NCI-H226 (cell line): ENCODE measurements around the gene ARHGEF10L.

Experiments
- DNase-seq: peaks from one replicate; pipeline ENCODE4 v3.0.0-alpha.2; 2015

Gene ARHGEF10L

DNA sequence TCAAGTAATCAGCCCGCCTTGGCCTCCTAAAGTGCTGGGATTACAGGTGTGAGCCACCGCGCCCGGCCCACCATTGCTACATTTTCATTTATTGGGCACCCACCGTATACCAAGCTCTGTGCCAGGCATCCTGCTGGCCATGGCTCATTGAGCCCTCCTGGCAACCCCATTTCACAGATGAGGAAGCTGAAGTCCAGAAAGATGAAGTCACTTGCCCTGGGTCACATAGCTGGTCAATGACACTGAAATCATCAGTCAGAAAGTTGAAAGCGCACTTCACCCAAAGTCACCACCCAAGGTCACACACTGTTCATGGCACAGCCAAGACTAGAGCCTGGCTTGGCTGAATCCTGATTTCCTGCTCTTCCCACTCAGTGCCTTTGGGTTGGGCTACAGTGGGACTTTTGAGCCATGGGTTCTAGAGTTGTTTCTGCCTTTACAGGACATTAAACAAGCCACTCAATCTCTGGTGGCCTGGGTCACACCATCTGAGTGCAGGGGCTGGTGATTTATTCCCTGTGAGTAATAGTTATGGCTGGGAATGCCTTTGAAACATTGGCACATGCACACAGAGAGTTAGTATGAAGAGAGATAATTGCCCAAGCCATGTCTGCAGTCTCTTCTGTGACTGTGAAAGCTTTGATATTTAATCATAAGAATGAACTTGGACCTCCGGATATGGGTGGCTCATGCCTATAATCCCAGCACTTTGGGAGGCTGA is 16.0 kb upstream of the ARHGEF10L start:
- no peak for DNase-seq

DNA sequence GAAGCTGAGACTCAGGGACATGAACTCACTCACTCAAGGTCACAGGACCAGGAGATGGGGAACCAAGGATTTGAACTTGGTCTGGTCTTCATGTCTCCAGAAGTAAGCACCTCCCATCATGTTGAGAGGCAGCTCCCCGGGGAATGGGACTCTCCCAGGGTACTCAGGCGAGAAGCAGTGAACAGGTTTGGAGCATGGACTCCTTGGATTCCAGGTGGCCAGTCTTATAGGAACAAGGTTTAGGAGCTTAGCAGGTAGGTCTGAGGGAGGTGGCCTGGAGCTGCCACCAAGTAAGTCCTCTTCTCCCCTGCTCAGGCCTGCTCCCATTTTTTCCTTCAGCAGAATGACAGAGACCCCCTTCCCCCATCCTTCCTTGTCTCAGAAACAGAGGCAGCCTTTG is 14.9 kb upstream of the ARHGEF10L start:
- DNase-seq, result no peak

DNA sequence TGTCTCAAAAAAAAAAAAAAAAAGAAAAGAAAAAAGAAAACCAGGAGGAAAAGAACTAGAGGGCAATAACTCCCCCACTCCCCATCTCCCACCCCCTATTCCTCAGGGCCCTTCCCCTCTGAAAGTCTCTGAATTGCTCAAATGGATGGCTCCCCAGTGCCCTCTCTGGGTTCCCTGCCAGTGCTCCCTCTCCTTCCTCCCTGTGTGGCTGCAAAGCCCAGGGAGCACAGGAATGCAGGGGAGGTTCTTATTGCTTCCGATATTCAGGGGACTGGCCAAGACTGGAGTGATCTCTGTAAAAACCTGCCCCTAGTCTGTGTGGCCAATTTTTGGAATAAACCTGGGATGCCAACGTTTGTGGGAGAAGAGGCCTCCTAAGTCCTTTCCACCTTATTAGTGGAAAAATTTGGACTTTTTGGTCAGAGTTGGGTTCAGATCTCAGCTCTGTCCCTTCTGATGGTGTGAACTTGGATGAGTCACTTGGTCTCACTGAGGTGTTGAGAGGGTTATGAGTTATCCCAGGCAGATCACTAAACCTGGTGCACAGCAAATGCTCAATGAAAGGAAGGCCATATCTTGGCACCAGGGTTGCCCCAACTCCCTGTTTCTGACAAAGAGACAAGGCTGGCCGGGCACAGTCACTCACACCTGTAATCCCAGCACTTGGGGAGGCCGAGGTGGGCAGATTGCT is 13.4 kb upstream of the ARHGEF10L start:
- peak; percentile 26 for DNase-seq

- peak; percentile 65 for DNase-seq
These were observed 12.2 kb upstream of the ARHGEF10L start for GRCh38 chr1:17527036-17527914.

GRCh38 chr1:17529381-17529780 is 10.1 kb upstream of the ARHGEF10L start:
- DNase-seq, result no peak

- DNase-seq, result no peak
These were observed 8.2 kb upstream of the ARHGEF10L start for GRCh38 chr1:17531343-17531681.

GRCh38 chr1:17531682-17532487 is 7.6 kb upstream of the ARHGEF10L start:
- DNase-seq, result no peak

- no peak for DNase-seq
These were observed 6.3 kb upstream of the ARHGEF10L start for GRCh38 chr1:17533201-17533600.

- no peak for DNase-seq
These were observed 4.1 kb upstream of the ARHGEF10L start for GRCh38 chr1:17535300-17535936.

GRCh38 chr1:17538010-17538409 is 1.5 kb upstream of the ARHGEF10L start:
- DNase-seq, result no peak

DNA sequence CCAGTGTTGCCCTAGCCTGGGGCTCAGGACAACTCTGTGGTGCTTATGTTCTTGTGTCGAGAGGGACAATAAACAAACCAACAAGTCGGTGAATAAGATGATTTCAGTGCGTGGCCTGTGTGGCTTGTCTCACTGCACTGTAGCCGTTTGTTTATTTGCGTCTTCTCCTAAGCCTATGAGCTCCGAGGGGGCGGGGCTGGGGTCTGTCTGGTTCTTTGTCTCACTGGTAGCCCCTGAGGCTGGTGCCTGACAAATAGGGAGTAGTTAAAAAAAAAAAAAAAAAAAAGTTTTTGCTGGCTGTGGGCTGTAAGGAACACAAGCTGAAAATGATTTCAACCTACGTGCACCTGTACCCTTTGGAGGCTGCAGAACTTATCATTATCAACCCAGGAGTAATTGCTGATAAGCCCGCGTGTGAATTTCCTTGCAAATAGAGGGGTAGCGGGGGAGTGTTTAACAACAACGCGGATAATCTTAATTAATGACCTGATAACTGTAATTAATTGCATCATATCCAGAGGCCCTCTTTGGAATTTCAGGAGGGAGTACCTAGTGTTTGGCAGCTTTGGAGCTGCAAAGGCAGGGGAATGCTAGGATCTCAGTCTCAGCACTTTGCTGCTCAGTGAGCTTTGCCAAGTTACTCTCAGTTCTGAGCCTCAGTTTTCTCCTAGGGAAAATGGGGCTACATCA is 925 bp upstream of the ARHGEF10L start:
- no peak for DNase-seq

- DNase-seq, result no peak
These were observed 401 bp upstream of the ARHGEF10L start for GRCh38 chr1:17539118-17539476.

GRCh38 chr1:17540255-17541001 is 930 bp downstream of the ARHGEF10L start:
- peak; percentile 43 for DNase-seq

DNA sequence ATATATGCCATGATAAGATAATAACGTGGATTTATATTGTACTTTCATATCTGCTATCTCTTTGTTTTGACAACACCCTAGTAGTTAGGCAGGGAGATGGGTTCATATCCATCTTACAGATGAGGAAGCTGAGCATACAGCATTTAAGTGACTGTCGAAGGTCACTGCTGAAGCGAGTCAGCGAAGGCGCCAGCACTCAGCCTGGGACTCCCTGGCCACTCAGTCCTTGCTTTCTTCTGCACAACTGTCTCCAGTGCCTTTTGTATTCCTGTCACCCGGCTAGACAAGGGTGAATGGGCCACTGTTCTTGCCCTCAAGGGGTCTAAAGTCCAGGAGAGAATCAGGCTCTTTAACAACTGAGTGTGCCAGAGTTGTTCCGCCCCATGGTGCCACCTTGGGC is 3.1 kb downstream of the ARHGEF10L start:
- no peak for DNase-seq

DNA sequence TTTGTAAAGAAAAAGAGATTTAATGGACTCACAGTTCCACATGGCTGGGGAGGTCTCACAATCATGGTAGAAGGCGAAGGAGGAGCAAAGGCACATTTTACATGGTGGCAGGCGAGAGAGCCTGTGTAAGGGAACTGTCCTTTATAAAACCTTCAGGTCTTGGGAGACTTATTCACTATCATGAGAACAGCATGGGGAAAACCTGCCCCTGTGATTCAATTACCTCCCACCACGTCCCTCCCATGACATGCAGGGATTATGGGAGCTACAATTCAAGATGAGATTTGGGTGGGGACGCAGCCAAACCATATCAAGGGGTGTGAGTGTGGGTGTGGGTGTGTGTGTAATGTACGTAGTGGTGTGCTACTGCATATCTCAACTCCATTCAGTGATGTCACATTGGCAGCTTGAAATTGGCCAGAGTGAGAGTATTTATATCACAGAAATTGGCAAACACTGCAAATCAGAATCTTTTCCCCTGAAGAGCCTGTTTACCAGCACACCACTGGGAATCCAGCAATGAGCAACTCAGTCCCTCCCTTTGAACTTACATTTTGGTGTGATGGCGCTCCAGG is 5.4 kb downstream of the ARHGEF10L start:
- no peak for DNase-seq

- no peak for DNase-seq
These were observed 5.9 kb downstream of the ARHGEF10L start for GRCh38 chr1:17545356-17545755.

- no peak for DNase-seq
These were observed 7.6 kb downstream of the ARHGEF10L start for GRCh38 chr1:17546946-17547670.

- DNase-seq, result no peak
These were observed 9.9 kb downstream of the ARHGEF10L start for GRCh38 chr1:17549384-17549783.

DNA sequence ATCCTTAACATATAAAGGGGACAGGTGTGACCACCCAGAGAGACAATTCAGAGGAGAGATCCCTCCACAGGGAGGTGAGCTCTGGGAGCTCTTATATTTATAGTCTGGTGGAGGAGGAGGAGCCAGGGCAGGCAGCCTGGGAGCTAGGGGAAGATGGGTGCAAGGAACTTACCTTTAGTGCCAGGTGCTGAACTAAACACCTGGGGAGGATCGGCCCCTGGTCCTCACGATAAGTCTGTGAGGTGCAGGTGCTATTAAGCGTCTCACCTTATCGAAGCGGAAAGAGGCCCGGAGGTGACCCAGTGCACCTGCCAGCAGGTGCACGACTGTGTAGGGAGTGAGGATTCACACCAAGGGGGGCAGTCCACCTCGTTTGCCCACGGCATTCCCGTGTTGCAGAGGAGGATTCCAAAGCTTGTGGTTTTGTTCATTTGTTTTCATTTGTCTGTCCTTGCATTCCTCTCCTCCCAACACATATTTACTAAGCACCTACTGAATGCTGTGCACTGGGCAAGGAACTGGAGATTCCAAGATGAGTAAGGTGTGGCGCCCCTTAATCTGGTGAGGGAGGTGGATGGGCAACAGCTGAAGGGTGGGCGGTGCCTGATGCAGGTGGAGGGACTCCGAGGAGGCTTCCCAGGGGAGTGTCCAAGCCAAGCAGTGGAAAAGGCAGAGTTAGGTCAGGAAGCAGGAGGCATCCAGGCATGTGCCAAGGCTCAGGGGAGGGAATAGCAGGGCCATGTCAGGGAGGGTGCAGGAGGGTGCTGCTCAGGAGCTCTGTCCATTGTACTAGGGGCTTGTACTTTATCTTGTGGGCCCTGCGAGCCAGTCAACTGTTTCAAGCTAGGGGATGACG is 11.5 kb downstream of the ARHGEF10L start:
- peak; percentile 83 for DNase-seq
